Mammary epithelial cell (primary cell): Measurements from ENCODE around the gene MS4A1.

Experiments
- CTCF ChIP-seq, 2 donors: IDR thresholded peaks in 1 of 2; conservative IDR thresholded peaks in 1 of 2; 2 replicates each; pipeline ENCODE4 v1.5.1; 2011 to 2012; ENCODE audit warnings: inconsistent platforms in 2 of 2, low read length in 2 of 2, mild to moderate bottlenecking in 2 of 2, control low read depth in 1 of 2, low read depth in 1 of 2; ENCODE audit not compliant: insufficient read depth in 1 of 2; ENCODE audit errors: extremely low read depth in 1 of 2
- EZH2 ChIP-seq: IDR thresholded peaks from 2 replicates; pipeline ENCODE4 v1.6.1; 2012; ENCODE audit warnings: low read length, inconsistent platforms, borderline replicate concordance

GRCh38 chr11:60513496-60514460, 58.1 kb downstream of the MS4A1 start:
- TF ChIP-seq CTCF (conservative IDR thresholded peaks at IDR 0.05 in 1 of 2, IDR thresholded peaks at IDR 0.05 in 1 of 2; ENCODE audit: extremely low read depth in 1 of 2, insufficient read depth in 1 of 2, low read depth in 1 of 2, low read length in 2 of 2) = no peak
- no peak for TF ChIP-seq EZH2
